ENCODE measurements around the gene AMPD1. TPM values are rescaled to one million over a fixed set of nuclear protein-coding genes. Genes with fewer than 3 reads are reported as not detected.

Gene AMPD1
- total RNA-seq, 1 experiment from 2014 or later: not detected

DNA sequence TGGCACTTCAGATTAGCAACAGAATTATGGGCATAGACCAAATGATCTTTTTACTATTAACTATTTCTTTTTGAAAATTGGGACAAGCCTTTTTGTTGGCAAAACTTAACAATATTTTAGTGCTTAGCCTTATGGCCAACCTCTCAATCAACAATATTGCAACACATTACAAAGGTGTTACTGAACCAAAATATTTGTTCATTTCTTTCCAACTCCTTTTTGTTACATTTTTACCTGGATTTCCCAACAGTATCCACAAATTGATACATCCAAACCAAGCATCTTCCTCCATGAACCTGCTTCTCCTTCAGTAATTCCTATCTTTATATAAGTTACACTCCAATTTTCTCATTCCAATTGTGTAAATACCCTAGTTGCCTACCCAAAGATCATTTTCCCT, 1.5 kb upstream of the AMPD1 start:
- Histone ChIP-seq H2BK120ac (ENCODE audit: low read depth, low read length, poor library complexity, severe bottlenecking) (no peak overlapping the region), H4K5ac (ENCODE audit: insufficient read length, low read depth, low read length) (no peak overlapping the region), H2BK12ac (ENCODE audit: insufficient read length, low read depth, low read length) (no peak overlapping the region), H3K23ac (ENCODE audit: insufficient read length, low read depth, low read length) (no peak overlapping the region), H3K23me2 (ENCODE audit: insufficient read length, low read depth, low read length, poor library complexity, severe bottlenecking) (no peaks in the 10 kb centered on the region), H3K79me2 (ENCODE audit: insufficient read depth, low read length) (no peaks in the 10 kb centered on the region), H4K20me1 (ENCODE audit: control insufficient read depth, insufficient read depth, insufficient read length) (no peaks in the 10 kb centered on the region), H2AK5ac (ENCODE audit: insufficient read length, low read length) (no peak overlapping the region), H2BK5ac (ENCODE audit: insufficient read length, low read length) (no peak overlapping the region), H3K9ac (ENCODE audit: extremely low read depth, insufficient read length, low read length) (no peak overlapping the region), H3K4ac (ENCODE audit: low read depth, low read length) (no peak overlapping the region), H2BK15ac (ENCODE audit: low read depth, low read length) (no peak overlapping the region), H3T11ph (ENCODE audit: low read length) (no peak overlapping the region), H3K4me1 (ENCODE audit: insufficient read depth, low read length) (no peaks in the 10 kb centered on the region), H2AFZ (ENCODE audit: low read length) (no peak overlapping the region), H3K27ac (ENCODE audit: insufficient read length, low read depth, low read length) (no peak overlapping the region), H3K27me3 (ENCODE audit: insufficient read depth, low read length) (no peaks in the 10 kb centered on the region), H3K9me3 (ENCODE audit: control insufficient read depth, low read depth, low read length) (no peaks in the 10 kb centered on the region), H3K4me2 (ENCODE audit: insufficient read depth, insufficient read length, low read length) (no peak overlapping the region), H3K18ac (ENCODE audit: insufficient read length, low read depth, low read length) (no peak overlapping the region), H3K56ac (ENCODE audit: insufficient read length, low read depth, low read length) (no peak overlapping the region), H4K91ac (ENCODE audit: insufficient read length, low read depth, low read length) (no peak overlapping the region), H4K8ac (replicated peaks; ENCODE audit: insufficient read length, low read depth, low read length) (no peak overlapping the region), H2BK20ac (ENCODE audit: low read depth, low read length, poor library complexity, severe bottlenecking) (no peak overlapping the region), H3K14ac (ENCODE audit: insufficient read depth, low read length) (no peak overlapping the region), H3K79me1 (ENCODE audit: insufficient read depth, low read depth, low read length, poor library complexity, severe bottlenecking) (no peaks in the 10 kb centered on the region)
- Mint-ChIP-seq H3K27me3 (ENCODE audit: low read depth) (peaks cover 7% of the 10 kb centered on the region), H3K36me3 (ENCODE audit: insufficient read depth in 1 of 3, low read depth in 3 of 3) (no peaks in the 10 kb centered on the region), H3K9me3 (no peaks in the 10 kb centered on the region), H3K4me1 (no peaks in the 10 kb centered on the region), H3K27ac (no peak overlapping the region), H3K4me3 (no peak overlapping the region)
- TF ChIP-seq, protein P1, sequence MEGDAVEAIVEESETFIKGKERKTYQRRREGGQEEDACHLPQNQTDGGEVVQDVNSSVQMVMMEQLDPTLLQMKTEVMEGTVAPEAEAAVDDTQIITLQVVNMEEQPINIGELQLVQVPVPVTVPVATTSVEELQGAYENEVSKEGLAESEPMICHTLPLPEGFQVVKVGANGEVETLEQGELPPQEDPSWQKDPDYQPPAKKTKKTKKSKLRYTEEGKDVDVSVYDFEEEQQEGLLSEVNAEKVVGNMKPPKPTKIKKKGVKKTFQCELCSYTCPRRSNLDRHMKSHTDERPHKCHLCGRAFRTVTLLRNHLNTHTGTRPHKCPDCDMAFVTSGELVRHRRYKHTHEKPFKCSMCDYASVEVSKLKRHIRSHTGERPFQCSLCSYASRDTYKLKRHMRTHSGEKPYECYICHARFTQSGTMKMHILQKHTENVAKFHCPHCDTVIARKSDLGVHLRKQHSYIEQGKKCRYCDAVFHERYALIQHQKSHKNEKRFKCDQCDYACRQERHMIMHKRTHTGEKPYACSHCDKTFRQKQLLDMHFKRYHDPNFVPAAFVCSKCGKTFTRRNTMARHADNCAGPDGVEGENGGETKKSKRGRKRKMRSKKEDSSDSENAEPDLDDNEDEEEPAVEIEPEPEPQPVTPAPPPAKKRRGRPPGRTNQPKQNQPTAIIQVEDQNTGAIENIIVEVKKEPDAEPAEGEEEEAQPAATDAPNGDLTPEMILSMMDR (conservative IDR thresholded peaks at IDR 0.05): no peak
- no peak for DNase-seq
